Measurements from ENCODE around the gene NT5E.
A peak's percentile ranks its signal among the peaks of the same experiment; 100 is the strongest.

NT5E gene

DNA sequence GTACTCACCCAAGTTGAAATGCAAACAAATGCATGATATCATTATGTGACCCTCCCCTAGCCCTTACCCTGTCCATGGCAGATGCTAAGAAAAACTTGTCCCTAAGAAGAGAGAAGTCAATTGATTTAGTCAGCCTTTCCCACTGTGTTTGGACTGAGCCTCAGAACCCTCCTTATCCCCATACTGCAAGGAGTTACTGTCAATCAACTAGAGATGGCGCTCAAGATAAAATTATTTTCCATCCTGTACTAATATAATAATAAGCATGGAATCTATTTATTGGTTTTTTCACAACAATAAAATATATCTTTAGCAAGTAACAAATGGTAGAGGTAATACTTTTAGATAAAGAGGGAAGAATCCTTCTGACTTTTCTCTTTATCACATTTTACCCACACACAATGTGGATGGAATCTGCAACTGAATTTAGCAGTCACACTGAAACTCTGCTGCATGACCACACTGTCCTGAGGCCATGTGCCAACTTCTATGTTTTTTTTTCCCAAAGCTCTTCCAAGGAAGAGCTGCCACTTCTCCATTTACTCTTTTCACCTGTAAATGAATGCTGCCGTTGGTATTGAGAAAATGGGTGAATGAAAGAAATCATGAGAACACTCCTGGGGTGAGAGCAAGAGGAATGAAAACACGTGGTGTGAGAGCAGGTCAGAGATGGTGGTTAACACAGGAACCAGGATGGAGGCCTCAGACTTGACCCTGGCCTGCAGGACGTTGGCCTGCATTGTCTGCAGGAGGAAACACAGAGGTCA, 10.5 kb downstream of the NT5E start:
- DNase-seq (ENCODE audit: low spot score) = no peak

DNA sequence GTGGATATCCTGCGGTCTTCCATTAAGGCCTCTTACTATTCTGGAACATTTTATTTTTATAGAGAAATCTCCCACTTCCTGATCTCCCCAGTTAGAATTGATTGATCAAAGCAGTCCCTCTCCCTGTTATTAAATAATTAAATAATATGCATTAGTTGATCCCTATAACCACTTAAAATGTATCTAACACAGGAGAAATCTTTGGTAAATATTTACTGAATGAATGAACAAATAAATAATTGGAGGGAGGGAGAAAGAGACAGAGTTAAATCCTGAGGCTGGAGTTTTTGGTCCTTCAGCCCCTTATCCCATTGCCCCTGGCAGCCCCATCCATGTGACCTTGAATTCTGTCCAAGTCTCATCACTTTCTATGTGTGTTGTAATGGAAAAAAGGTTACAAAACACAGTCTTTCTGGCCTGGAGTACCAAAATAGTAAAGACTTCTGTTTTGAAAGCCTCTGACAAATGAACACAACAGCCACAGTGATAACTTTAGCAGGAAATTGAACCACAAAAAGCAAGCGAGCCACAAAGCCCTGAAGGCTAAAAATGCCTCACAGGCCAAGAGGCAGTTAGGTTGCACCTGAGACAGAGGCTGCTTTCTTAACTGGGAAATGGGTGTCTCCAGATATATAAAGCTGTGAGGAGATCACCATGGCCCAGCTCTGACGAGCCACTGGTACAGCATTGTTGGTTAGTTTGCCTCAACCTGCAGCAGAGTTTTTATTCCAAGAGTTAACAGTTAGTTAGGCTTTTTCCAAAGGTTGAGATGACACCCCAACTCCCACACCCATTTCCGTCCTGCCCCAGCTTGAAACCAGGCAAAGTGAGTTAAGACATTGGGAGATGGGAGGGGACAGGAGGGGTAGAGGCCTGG, 11.3 kb downstream of the NT5E start:
- peak; percentile 21 for DNase-seq (ENCODE audit: low spot score)

DNA sequence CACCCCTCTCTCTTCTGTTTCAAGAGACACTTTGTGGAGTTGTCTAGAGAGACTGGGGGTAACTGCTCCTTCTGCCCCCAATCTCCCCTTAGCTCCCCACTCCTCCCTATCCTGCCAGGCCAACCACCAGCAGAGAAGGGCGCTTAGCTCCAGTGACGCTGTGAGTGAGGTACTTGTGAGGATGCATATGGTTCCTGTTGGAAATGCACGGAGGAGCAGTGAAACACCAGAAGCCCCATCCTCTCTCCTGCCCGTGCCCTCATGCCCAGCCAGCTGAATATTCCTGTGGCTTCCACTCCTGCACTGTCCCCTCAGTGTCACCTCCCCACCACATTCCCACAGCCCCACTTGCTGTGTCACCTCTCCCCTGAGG, 11.9 kb downstream of the NT5E start:
- no peak for DNase-seq (ENCODE audit: low spot score)

DNA sequence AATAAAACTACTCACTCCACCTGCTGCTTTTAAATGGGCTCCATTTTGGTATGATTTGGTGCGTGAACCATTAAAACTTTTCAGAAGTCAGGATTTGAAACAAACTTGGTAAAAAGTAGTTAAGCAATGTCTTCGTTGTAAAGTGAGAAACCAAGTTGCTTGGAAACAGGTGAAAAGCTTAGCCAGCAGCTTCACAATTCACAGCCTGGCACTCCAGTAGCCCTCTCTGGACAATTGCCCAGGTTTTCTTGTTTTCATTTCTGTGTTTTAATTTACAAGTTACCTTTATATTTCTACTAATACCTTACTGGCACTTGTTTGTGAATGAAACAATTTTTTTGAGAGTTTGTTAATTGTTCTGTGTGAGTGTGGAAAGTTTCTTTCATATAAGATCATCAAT, 12.8 kb downstream of the NT5E start:
- DNase-seq (ENCODE audit: low spot score) = no peak

GRCh38 chr6:85463621-85464259, 13.9 kb downstream of the NT5E start:
- no peak for DNase-seq (ENCODE audit: low spot score)

DNA sequence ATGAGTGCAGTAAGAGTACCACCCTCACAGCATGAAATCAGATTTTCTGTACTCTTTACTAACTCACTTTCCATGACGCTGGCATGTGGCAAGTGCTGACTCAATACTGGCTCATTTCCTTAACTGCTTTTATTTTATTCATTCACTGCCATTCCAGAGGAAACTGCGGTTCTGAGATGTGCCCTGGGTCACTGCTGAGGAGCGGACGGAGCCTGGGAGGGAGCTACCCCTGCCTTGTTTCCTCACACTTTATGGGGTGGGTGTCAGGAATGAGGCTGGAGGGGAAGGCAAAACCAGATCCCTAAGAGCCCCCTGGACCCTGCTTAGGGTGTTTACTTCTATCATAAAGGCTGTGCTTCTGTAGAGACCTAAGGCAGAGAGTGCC, 14.4 kb downstream of the NT5E start:
- DNase-seq (ENCODE audit: low spot score) = no peak

DNA sequence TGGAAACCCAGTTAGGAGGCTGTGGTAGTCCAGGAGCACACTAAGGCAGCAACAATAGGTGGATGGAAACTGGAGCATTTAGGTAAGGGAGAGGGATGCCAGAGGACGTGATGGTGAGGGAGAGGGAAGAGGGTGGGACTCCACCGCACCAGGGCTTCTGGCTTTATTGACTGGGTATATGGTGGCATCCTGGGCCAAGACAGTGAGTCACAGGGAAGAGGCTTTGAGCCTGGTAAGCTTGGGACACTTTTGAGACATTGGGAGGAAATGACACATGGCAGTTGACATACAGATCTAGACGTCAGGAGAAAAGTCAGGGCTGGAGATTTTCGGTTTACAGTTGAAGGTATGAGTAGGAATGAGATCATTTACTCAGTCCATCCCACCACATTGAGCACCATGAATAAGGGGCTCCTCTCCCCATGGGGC, 14.9 kb downstream of the NT5E start:
- no peak for DNase-seq (ENCODE audit: low spot score)

- DNase-seq (ENCODE audit: low spot score) = no peak
These were observed 15.9 kb downstream of the NT5E start for GRCh38 chr6:85465762-85466161.

GRCh38 chr6:85468326-85468725, 18.4 kb downstream of the NT5E start:
- DNase-seq (ENCODE audit: low spot score) = no peak

GRCh38 chr6:85469276-85470022, 19.6 kb downstream of the NT5E start:
- no peak for DNase-seq (ENCODE audit: low spot score)

- no peak for DNase-seq (ENCODE audit: low spot score)
These were observed 20.1 kb downstream of the NT5E start for GRCh38 chr6:85470023-85470410.

DNA sequence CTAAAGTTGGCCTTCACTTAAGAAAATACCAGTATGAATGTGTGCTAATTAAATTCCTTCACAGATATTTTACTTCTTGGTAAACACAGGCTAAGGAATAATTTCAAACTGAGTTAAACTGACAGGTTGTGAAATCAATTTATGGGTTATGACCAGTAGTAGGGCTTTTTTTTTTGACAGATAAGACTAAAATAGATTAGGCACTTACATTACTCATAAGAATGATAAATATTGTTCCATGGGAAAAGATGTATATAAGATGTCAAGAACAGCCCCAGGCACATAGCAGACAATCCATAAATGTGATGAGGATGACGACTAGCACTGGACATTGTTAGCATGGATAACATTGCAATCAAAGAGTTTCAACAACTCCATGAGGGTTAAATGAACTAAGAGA, 22.9 kb downstream of the NT5E start:
- no peak for DNase-seq (ENCODE audit: low spot score)

- DNase-seq (ENCODE audit: low spot score) = no peak
These were observed 23.9 kb downstream of the NT5E start for GRCh38 chr6:85473748-85474147.

DNA sequence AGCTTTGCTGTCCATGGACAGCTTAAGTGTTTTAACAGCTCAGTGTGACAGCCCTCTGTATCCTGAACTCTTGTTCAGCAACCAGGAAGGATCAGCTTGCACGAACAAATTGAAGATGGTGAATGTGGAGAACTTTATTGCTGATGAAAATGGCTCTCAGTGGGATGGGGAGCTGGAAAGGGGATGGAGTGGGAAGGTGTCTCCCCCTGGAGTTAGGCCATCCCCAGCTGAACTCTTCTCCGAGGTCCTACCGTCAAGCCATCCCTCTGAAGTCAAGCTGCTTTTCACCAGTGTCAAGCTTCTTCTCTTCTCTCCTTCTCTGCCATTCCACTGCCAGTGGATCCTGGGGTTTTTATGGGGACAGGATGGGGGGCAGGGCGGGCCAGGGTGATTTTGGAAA, 26.6 kb downstream of the NT5E start:
- DNase-seq (ENCODE audit: low spot score) = no peak

DNA sequence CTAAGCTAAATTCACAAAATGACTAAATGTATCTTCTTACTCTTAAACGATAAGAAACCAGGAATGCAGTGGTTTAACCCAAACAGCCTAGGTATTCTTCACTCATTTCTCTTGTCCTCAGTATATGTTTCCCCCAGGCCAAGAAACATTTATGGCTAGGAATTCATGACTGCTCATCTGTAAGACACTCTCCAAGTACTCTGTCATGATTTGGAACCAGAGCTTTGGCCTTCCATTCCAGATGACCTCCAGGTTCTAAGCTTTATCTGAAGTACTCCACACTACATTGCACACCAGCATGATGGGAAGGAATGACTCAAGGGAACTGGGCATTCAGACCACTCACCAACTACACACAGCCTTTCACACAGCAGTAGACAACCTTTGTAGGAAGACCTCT, 29.3 kb downstream of the NT5E start:
- no peak for DNase-seq (ENCODE audit: low spot score)

- DNase-seq (ENCODE audit: low spot score) = no peak
These were observed 32.5 kb downstream of the NT5E start for GRCh38 chr6:85482206-85482904.

GRCh38 chr6:85482905-85483700, 33.2 kb downstream of the NT5E start:
- peak; percentile 76 for DNase-seq (ENCODE audit: low spot score)

DNA sequence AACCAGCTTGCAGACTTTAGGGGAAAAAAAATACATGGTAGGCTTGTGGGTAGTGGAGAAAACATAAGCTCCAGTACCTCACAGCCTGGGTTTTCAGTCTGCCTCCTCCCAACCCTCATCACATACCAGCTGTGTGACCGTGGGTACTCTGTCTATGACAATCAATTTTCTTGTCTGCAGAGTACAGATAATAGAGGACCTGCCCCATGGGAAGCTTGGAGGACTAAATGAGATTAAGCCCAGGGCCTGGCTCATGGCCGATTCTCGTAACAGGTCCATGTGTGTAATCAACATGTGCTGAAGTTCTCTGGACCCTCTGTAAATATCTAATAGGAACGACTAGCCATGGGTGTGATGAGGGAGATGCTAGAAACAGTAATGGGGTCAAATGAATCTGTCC, 34.0 kb downstream of the NT5E start:
- no peak for DNase-seq (ENCODE audit: low spot score)

DNA sequence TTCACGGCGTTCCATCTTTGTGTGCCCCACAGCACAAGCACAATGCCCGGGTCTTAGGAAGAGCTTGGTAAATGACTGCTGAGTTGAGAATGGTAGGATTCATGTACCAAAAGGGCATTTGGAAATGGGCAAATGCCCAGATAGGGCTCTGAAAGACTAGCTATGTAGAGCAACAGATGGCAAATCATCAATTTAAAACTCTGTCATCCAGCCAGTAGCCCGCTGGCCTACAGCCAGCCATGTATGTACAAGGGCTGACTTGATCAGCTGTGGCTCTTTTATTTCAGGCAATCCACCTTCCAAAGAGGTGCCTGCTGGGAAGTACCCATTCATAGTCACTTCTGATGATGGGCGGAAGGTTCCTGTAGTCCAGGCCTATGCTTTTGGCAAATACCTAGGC, 35.1 kb downstream of the NT5E start:
- no peak for DNase-seq (ENCODE audit: low spot score)

GRCh38 chr6:85490516-85491248, 40.8 kb downstream of the NT5E start:
- no peak for DNase-seq (ENCODE audit: low spot score)
